GM19372 (cell line): Measurements from ENCODE around the gene ABCA1.
A peak's percentile ranks its signal among the peaks of the same experiment; 100 is the strongest.
"Not testable (repeated sequence)": the region's sequence is repeated elsewhere in the genome, so short reads cannot be mapped to it uniquely, and the experiment has no call there.

Experiments
- ATAC-seq: cut with Tn5 transposase; IDR thresholded peaks from one replicate; pipeline ENCODE4 v1.9.1; 2021; ENCODE audit warnings: mild to moderate bottlenecking, low read depth, moderate library complexity; ENCODE audit not compliant: unreplicated experiment

The ABCA1 gene

GRCh38 chr9:104948277-104948676 lies 20.3 kb upstream of the ABCA1 start:
- ATAC-seq, result no peak

- no peak for ATAC-seq
Measured at GRCh38 chr9:104944871-104945270, 16.9 kb upstream of the ABCA1 start.

- no peak for ATAC-seq
Measured at GRCh38 chr9:104944356-104944755, 16.4 kb upstream of the ABCA1 start.

GRCh38 chr9:104941597-104941996 lies 13.6 kb upstream of the ABCA1 start:
- ATAC-seq, result no peak

GRCh38 chr9:104936291-104936690 lies 8.3 kb upstream of the ABCA1 start:
- no peak for ATAC-seq

- ATAC-seq, result not testable (repeated sequence)
Measured at GRCh38 chr9:104935501-104935810, 7.5 kb upstream of the ABCA1 start.

GRCh38 chr9:104934691-104935500 lies 6.9 kb upstream of the ABCA1 start:
- no peak for ATAC-seq

GRCh38 chr9:104933091-104933490 lies 5.1 kb upstream of the ABCA1 start:
- not testable (repeated sequence) for ATAC-seq

- no peak for ATAC-seq
Measured at GRCh38 chr9:104931256-104931655, 3.3 kb upstream of the ABCA1 start.

GRCh38 chr9:104927216-104927911 lies 591 bp downstream of the ABCA1 start:
- ATAC-seq, result peak; percentile 27

GRCh38 chr9:104923740-104924139 lies 4.2 kb downstream of the ABCA1 start:
- no peak for ATAC-seq

GRCh38 chr9:104923289-104923688 lies 4.7 kb downstream of the ABCA1 start:
- ATAC-seq, result no peak

GRCh38 chr9:104922748-104923147 lies 5.2 kb downstream of the ABCA1 start:
- ATAC-seq, result not testable (repeated sequence)

GRCh38 chr9:104921067-104921741 lies 6.8 kb downstream of the ABCA1 start:
- peak; percentile 65 for ATAC-seq

- no peak for ATAC-seq
Measured at GRCh38 chr9:104915753-104916152, 12.2 kb downstream of the ABCA1 start.

GRCh38 chr9:104915049-104915448 lies 12.9 kb downstream of the ABCA1 start:
- no peak for ATAC-seq

GRCh38 chr9:104914466-104914865 lies 13.5 kb downstream of the ABCA1 start:
- no peak for ATAC-seq

- ATAC-seq, result no peak
Measured at GRCh38 chr9:104912606-104913005, 15.3 kb downstream of the ABCA1 start.

- no peak for ATAC-seq
Measured at GRCh38 chr9:104911032-104911607, 16.8 kb downstream of the ABCA1 start.

GRCh38 chr9:104907278-104907951 lies 20.5 kb downstream of the ABCA1 start:
- ATAC-seq, result no peak
